ENCODE measurements around the gene RBP3.

DNA sequence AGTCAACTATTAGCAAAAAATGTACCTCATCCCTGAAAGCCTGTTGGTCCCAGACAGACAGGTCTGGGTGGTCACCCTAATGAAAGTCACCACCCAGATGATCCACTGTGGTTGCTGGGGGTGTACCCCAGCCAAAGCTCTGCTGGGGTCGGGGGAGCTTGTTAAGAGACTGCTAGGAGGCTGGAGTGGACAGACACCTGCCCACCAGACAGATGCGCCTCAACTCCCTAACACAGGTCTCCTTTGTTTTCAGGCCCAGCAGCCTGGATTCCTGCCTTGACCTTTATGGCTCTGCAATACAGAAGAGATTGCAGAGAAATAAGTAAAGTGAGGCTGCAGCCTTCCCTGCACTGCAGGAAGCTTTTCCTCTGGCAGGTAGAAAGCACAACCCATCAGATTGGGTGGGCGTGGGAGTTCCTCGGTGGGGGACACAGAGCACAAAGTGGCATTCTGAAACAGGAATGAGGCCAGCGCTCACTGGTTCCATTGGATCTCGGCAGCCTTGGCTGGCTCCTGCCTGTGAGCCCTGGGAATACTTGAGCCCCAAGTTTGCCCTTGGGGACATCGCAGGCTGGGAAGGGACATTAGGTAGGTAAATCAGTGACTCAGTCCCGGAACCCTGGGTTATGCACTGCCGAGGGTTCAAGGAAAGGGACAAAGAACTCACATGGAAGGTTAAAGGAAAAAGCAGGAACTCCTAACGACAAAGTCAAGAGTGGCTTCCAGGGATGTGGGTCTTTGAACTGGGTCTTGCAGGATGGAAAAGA lies 53.9 kb downstream of the RBP3 start:
- no peak for TF ChIP-seq POLR2A (IDR thresholded peaks at IDR 0.05)
- TF ChIP-seq, protein P1, sequence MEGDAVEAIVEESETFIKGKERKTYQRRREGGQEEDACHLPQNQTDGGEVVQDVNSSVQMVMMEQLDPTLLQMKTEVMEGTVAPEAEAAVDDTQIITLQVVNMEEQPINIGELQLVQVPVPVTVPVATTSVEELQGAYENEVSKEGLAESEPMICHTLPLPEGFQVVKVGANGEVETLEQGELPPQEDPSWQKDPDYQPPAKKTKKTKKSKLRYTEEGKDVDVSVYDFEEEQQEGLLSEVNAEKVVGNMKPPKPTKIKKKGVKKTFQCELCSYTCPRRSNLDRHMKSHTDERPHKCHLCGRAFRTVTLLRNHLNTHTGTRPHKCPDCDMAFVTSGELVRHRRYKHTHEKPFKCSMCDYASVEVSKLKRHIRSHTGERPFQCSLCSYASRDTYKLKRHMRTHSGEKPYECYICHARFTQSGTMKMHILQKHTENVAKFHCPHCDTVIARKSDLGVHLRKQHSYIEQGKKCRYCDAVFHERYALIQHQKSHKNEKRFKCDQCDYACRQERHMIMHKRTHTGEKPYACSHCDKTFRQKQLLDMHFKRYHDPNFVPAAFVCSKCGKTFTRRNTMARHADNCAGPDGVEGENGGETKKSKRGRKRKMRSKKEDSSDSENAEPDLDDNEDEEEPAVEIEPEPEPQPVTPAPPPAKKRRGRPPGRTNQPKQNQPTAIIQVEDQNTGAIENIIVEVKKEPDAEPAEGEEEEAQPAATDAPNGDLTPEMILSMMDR (IDR thresholded peaks at IDR 0.05) = no peak
